ELR (cell line): ENCODE results near the gene TBCE.
"Not testable (repeated sequence)": the region's sequence is repeated elsewhere in the genome, so short reads cannot be mapped to it uniquely, and the experiment has no call there.

Source experiments
- DNase-seq: peaks from one replicate; pipeline ENCODE4 v3.0.0-alpha.2; 2015; ENCODE audit warnings: low read depth

TBCE gene

DNA sequence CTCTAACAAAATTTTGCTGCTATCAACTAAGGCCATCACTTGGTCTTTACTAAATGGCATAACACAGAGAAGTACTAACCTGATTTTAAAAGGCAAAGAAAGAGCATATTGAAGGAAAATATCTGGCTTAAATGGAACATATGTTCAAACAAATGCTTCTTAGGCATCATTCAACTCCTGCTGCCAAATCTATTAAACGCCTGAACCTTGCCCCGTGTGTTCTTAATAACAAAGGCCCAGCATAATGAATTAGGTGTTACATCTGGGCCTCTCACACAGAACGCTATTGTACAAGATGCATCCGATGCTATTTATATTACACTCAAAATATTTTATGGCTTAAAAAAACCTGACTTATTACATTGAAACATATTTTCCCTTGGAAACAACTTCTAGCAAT lies 88.6 kb downstream of the TBCE start:
- no peak for DNase-seq

GRCh38 chr1:235457856-235458255 lies 90.6 kb downstream of the TBCE start:
- DNase-seq = not testable (repeated sequence)

DNA sequence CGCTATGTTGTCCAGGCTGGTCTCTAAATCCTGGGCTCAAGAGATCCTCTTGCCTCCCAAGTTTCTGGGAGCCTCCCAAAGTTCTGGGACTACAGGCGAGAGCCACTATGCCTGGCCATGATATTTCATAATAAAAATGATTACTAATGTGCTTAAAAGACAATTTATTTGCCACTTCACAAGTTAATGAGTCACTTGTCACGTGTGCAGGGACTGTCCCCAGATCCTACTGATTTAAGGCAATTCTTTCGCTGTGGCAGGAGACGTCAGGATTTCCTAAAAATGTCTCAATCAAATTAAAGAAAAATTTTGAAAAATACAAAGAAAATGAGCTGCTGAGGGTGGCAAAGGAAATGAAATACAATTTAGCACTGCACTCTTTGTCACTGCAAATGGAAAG lies 93.5 kb downstream of the TBCE start:
- DNase-seq = no peak

DNA sequence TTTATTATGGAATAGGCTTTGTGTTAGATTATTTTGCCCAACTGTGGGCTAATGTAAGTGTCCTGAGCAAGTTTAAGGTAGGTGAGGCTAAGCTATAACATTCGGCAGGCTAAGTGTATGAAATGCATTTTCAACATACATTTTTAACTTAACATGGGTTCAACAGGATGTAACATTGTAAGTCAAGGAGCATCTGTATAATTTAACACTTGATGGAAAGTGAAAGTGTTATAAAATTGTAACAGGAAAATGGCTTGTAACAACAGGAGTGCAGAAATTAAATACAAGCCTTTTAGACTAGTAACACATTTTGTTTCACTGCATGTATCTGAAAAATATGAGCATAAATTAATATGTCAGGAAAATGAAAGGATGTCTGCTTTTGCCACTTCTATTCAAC lies 94.7 kb downstream of the TBCE start:
- DNase-seq = no peak

DNA sequence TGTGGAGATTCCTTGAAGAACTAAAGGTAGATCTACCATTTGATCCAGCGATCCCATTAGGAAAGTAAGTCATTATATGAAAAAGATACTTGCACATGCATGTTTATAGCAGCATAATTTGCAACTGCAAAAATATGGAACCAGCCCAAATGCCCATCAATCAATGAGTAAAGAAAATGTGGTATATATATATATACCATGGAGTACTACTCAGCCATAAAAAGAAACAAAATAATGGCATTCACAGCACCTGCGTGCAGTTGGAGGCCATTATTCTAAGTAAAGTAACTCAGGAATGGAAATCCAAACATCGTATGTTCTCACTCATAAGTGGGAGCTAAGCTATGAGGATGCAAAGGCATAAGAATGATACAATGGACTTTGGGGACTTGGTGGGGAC lies 95.6 kb downstream of the TBCE start:
- not testable (repeated sequence) for DNase-seq

- DNase-seq = no peak
These were observed 97.8 kb downstream of the TBCE start for GRCh38 chr1:235465066-235465465.

- DNase-seq = no peak
These were observed 100.8 kb downstream of the TBCE start for GRCh38 chr1:235468004-235468403.

DNA sequence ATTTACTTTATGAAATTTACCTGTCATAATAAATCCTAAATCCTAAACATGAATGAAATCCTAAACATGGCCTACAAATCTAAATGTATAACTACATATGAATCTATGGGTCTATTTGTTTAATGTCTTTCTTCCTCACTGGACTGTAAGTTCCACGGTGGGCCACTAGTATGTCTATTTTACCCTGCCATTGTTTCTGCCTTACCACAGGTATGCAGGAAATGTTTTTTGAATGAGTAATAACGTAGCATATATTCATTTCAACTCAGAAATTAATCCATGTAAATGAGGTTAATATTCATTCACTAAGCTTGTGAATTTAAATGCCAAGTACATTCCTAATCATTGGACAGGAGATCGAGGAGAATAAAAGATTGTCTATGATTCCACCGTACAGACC lies 101.7 kb downstream of the TBCE start:
- DNase-seq = peak; percentile 92

- DNase-seq = not testable (repeated sequence)
These were observed 102.7 kb downstream of the TBCE start for GRCh38 chr1:235469897-235470296.

- no peak for DNase-seq
These were observed 103.7 kb downstream of the TBCE start for GRCh38 chr1:235470741-235471439.

DNA sequence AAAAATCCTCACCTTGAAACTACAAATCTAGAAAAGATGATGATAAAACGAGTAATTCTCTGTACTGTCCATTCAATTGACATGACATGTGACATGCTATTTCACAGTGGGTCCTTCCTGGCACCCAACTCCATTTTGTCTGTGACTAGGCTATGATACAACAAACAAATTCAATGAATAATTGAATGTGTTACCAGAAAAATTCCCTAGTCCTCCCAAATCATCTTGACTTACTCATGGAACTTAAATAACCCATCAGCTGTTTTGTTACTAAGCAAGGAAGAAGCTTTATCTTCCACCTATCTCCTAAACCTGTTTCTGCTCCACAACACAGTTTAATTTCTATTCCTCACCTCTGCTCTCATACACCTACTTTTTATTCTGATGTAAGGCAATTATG lies 106.6 kb downstream of the TBCE start:
- DNase-seq = peak; percentile 54

GRCh38 chr1:235483090-235483489 lies 115.9 kb downstream of the TBCE start:
- no peak for DNase-seq

DNA sequence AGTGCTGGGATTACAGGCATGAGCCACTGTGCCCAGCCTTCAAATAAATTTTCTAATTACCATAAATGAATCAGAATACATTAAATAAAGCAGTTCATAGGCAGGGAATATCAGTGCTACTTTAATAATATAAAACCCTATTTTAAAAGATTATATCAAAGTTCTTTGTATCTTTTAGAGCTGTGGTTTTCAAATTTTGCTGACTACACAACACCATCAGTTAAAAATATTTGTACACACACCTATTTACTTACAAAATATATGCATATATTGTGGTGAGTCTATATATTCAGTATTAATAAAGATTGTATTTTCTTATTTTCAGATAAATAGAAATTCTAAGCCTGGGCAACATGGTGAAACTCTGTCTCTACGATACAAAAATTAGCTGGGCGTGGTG lies 118.3 kb downstream of the TBCE start:
- DNase-seq = no peak

GRCh38 chr1:235486321-235486720 lies 119.1 kb downstream of the TBCE start:
- DNase-seq = peak; percentile 28

GRCh38 chr1:235491644-235492043 lies 124.4 kb downstream of the TBCE start:
- DNase-seq = no peak

DNA sequence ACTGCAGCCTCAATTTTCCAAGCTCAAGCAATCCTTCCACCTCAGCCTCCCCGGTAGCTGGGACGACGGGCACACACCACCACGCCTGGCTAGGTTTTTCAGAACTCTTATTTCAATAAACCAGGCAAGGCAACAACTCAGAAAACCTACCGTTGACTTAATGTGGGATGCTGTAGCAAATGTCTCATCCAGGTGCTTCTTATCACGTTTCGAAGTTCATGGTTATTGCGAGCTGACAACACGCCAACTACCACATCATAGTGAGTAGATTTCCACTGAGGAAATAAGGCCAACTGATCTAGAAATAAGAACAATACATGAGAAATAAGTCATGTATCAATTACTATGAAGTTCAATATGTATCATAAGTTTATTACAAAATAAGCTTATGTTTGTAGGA lies 127.3 kb downstream of the TBCE start:
- no peak for DNase-seq

DNA sequence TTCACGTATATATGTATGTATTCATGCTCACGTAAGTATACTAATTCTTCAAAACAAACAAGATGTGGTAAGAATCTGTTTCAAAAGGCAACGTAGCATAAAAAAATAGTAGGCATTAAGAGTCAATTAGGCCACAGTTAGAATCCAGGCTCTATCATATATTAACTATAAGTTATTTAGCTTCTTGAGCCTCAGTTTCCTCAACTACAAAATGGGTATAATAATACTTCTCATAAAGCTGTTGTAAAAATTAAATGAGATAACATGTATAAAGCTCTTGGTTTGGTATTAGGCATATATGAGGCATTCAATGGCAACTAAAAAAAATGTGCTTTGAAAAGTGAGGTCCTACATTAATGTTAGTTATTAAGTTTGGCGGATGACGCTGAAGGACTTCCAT lies 127.8 kb downstream of the TBCE start:
- no peak for DNase-seq

DNA sequence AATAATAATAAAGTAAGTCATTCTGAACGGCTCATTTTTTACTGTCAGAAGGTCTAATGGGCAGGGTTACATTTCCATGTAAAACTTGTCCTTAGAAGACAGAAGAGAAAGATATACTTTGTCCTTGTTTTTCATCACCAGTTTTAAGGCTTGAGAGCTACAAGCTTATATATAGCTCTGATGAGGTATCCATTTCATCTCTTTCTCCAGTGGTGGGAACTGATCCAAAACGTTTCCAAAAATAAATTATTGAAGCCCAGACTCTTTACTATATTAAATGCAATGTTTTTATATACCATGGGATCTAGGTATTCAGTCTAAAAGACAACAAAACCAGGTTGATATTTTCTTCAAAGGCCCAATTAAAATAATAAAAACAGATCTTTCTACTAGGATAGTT lies 128.3 kb downstream of the TBCE start:
- no peak for DNase-seq

GRCh38 chr1:235500971-235501540 lies 133.8 kb downstream of the TBCE start:
- DNase-seq = peak; percentile 56
